GM18498 (cell line): Measurements from ENCODE around the gene MYO1B.
"Not testable (repeated sequence)": the region's sequence is repeated elsewhere in the genome, so short reads cannot be mapped to it uniquely, and the experiment has no call there.

Experiments used
- ATAC-seq: cut with Tn5 transposase; IDR thresholded peaks from one replicate; pipeline ENCODE4 v1.9.1; 2021; ENCODE audit warnings: mild to moderate bottlenecking, moderate library complexity; ENCODE audit not compliant: unreplicated experiment

MYO1B gene

DNA sequence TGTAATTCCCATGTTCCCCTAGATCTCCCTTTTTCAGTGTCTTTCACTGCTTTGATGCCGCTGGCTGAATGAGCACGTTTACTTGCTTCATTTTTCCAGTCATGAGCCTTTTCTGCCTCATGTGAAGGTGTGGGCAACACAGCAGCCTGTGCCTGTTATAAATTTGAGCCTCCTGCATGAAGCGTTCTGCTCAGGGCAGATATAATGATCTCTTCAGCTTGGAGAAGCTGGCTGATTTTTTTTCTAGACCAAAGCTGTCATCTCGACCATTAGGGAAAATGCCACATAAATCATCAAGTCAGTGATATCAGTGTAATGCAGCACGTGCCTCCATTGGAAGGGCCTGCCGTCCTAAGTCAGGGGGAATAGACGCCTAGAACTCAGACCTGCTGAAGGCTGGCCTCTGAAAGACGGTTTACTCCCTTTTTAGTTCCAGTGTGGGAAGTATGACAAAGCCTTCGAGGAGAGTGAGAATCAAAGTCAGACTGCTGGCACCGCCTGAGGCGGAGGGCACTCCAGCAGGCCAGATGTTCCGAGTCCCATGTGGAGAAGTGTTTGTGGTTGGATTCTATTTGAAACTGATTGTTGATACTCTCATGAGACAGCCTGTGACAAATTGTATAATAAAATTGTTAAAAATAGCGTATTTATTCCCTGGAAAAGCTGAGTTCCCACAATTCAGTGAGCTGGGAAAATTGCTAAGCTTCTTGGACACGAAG is 196.5 kb downstream of the MYO1B start:
- ATAC-seq = no peak

GRCh38 chr2:191443446-191443845 is 198.2 kb downstream of the MYO1B start:
- ATAC-seq = no peak

GRCh38 chr2:191446910-191447309 is 201.7 kb downstream of the MYO1B start:
- no peak for ATAC-seq

DNA sequence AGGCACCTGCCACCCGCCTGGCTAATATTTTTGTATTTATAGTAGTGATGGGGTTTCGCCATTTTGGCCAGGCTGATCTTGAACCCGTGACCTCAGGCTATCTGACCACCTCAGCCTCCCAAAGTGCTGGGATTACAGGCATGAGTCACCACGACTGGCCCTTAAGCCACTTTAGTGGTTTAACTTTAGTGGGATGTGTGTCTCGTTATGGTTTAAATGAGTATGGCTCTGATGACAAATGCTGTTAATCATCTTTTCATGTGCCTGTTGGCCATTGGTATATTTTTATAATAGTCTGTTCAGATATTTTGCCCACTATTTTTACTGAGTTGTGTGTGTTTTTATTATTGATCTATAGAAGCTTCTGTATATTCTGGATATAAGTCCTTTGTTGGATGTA is 205.9 kb downstream of the MYO1B start:
- no peak for ATAC-seq

DNA sequence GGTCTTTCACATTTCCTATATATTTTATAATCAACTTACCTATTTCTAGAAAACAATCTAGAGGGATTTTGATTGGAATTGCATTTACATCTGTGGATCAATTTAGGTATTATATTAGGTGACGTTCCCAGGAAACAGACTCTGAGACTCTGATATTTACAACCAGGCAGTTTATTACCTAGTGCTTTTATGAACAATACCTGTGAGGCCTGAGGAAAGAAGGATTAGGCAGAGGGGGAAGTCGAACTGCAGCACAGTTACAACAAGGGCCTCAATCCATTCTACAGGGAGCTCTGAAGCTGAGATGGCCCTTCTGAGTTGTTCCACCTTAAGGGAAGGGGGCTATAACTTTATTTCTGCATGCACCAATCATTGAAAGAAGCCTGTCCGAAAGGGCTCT is 206.9 kb downstream of the MYO1B start:
- no peak for ATAC-seq

GRCh38 chr2:191453761-191454160 is 208.6 kb downstream of the MYO1B start:
- ATAC-seq = no peak

GRCh38 chr2:191456506-191456905 is 211.3 kb downstream of the MYO1B start:
- ATAC-seq = not testable (repeated sequence)

DNA sequence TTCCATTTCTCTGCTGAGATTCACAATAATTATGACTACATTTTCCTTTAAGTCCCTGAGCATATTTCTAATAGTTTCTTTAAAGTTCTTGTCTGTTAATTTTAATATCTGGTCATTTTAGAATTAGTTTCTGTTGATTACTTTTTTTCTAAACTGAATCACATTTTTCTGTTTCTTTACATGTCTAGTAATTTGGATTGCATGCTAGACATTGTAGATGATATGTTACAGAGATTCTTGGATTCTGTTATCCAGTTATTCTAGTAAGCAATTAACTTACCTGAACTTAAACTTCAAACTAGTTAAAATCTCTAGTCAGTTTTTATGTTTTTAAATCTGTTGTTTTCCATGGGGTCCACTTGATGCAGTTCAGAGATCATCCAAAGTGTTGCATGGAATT is 214.0 kb downstream of the MYO1B start:
- no peak for ATAC-seq

DNA sequence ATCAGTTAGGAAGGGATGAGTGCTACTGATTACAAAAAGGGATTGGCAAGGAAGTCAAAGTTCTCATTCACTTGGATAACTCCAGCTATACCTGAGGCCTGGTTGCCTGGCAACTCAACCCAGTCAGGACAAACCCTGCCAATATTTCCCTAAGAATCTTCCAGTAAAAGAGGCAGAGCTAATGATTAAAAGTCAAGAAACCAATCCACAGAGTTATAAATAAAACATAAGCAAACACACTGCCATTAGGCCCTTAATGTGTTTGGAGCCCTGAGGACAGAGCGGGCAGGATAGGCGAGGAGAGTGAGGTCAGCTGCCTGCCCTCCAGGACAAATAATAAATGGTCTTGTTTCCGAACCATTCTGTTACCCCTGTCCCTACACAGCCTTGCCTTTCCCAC is 217.2 kb downstream of the MYO1B start:
- ATAC-seq = no peak

DNA sequence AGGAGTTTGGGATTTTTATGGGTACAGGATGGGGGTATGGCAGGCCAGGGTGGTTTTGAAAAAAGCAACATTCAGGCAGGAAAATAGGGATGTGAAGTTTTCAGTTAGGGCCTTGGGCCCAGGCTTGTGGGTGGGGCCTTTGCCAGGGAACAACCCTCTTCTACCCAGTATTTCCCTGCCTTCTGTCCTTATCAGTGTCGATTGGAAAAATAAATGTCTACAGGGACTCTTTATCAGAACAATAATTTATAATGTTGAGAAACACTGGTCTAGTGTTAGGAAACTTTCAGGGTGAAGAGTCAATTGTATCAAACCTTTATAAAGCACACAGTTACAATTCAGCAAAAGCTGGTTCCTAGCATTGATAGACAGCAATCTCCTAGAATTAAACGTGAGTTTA is 218.6 kb downstream of the MYO1B start:
- no peak for ATAC-seq

DNA sequence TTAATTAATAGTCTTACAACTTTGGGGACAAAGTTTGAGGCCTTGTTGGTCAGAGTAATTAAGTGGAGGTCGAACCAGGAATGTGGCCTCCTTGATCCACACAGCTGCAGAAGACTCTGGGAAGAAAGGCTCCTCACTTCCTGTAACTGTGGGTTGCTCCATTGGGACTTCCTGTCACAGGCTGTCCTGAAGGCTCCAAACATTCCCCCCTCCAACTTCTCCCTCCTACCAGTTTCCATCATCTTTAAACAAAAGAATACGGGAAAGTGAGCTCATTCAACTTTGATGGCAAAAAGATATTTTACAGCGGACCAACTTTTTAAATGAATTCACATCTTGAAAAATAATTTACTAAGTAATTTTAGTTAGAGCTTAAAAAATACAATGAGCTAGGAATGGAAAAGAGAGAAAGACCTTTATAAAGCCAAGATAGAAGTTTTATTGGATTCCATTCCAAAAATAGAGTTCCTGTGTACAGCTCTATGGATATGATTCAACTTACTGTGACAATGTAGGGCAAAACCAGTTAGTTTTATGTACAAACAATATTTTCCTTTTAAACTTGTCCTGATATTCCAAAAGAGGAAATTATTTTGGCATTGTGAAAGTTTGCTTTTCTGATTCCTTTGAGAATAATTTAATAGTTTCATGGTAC is 220.7 kb downstream of the MYO1B start:
- no peak for ATAC-seq

- no peak for ATAC-seq
These were observed 221.9 kb downstream of the MYO1B start for GRCh38 chr2:191467113-191467512.

DNA sequence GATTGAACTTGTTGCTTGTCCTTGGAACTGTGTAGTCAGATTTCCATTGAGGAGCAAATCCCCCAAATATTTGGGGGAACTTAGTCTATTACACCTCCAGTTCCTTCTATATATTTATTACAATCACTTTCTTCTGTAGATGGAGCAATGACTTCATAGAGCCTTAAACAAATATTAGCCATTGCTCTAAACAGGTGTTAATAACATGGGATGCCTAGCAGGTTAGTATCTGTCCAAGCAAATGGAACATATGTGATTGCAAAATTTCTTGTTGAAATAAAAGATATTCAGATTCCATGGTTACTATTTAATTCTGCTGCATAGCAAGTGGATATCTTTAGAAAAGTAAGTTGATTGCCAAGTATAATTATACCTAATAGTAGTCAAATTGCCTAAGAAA is 225.1 kb downstream of the MYO1B start:
- no peak for ATAC-seq

DNA sequence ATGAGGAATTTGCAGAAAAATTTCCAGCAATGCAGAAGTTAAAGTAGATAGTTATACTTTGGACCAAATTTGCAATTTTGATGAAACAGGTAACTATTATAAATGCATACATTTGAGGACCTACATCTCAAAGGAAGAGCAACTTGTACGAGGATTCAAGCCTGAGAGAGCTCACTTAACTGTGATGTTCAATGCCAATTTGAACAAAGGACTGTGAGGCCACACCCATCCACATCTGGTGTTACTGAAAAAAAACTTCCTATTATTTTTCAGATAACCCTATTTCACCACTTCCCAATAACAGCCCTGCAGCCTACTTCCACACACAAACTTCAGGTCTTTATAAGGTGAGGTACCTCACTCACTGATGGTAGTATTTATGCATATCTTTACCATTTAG is 229.3 kb downstream of the MYO1B start:
- no peak for ATAC-seq
